GM12878 (cell line): ENCODE results near the gene CNTNAP2. TPM values are rescaled to one million over a fixed set of nuclear protein-coding genes. Genes with fewer than 3 reads are reported as not detected.

Experiments
- ATAC-seq: fragments of 200-7000 bp; cut with Tn5 transposase; 3 replicates; pipeline ENCODE4 v1.9.1; 2020; ENCODE audit warnings: mild to moderate bottlenecking, moderate library complexity
- BruUV-seq: library from RNA; stranded (reverse); fragments of 400-500 nt; replicated peaks from 2 replicates; lab custom pipeline; 2021; lab: Mats Ljungman, UMichigan
- CTCF ChIA-PET: fragments of 300-600 bp; sonication (Branson Sonifier 250); formaldehyde crosslinking; extraction: SDS; loops from one replicate; lab custom pipeline; 2021; ENCODE audit warnings: inconsistent platforms; lab: Yijun Ruan, JAX
- POLR2A ChIA-PET: fragments of 350-600 bp; formaldehyde crosslinking; extraction: SDS; loops from one replicate; lab custom pipeline; 2021; ENCODE audit warnings: inconsistent platforms; lab: Charles Lee
- RAD21 ChIA-PET: fragments of 300-600 bp; sonication (Branson Sonifier 250); formaldehyde crosslinking; loops from one replicate; lab custom pipeline; 2023; ENCODE audit warnings: antibody characterized with exemption; ENCODE audit not compliant: unreplicated experiment; lab: Charles Lee
- SMC1A ChIA-PET: fragments of 300-600 bp; sonication (Branson Sonifier 250); formaldehyde crosslinking; loops from one replicate; lab custom pipeline; 2023; ENCODE audit not compliant: unreplicated experiment, uncharacterized antibody; lab: Charles Lee
- DNase-seq: peaks from one replicate; pipeline ENCODE4 v3.0.0-alpha.2; 2011; ENCODE audit warnings: low read depth, low spot score
- FAIRE-seq: peaks from 3 replicates; lab custom pipeline; 2011; peaks lifted over from hg19 to GRCh38; lab: Jason Lieb, UNC
- H2AFZ ChIP-seq: 2 replicates; pipeline ENCODE4 v1.6.0; 2011; ENCODE audit warnings: low read depth, low read length, control low read depth; ENCODE audit not compliant: control insufficient read depth
- H3K27ac ChIP-seq: 2 replicates; pipeline ENCODE4 v1.5.1; 2011; ENCODE audit warnings: control low read depth; ENCODE audit not compliant: control insufficient read depth, insufficient read depth
- H3K27me3 ChIP-seq, 2 experiments: replicated peaks in 1 of 2; 2 replicates each; pipeline versions ENCODE4 v1.6.0 to v1.6.1; 2011; ENCODE audit warnings: low read length in 1 of 2; ENCODE audit not compliant: control insufficient read depth in 2 of 2, insufficient read depth in 2 of 2
- H3K36me3 ChIP-seq, 2 experiments: 2 replicates each; pipeline ENCODE4 v1.5.1; 2011; ENCODE audit warnings: low read length in 1 of 2; ENCODE audit not compliant: control insufficient read depth in 2 of 2, insufficient read depth in 2 of 2
- H3K4me1 ChIP-seq: 2 replicates; pipeline ENCODE4 v1.6.1; 2011; ENCODE audit warnings: mild to moderate bottlenecking, low read length, moderate library complexity, mixed read lengths; ENCODE audit not compliant: control insufficient read depth, insufficient read depth
- H3K4me2 ChIP-seq: 2 replicates; pipeline ENCODE4 v1.6.0; 2011; ENCODE audit warnings: control low read depth; ENCODE audit not compliant: control insufficient read depth, insufficient read depth
- H3K4me3 ChIP-seq: fragments of 200-600 bp; sonication (generic); 2 replicates; pipeline ENCODE4 v1.5.1; 2016
- H3K79me2 ChIP-seq: 2 replicates; pipeline ENCODE4 v1.6.0; 2011; ENCODE audit warnings: low read length; ENCODE audit not compliant: control insufficient read depth, insufficient read depth
- H3K9ac ChIP-seq: 2 replicates; pipeline ENCODE4 v1.8.0; 2011; ENCODE audit warnings: low read length, control low read depth, mixed read lengths; ENCODE audit not compliant: control insufficient read depth, insufficient read depth
- H3K9me3 ChIP-seq: replicated peaks from 3 replicates; pipeline ENCODE4 v1.5.1; 2011; ENCODE audit warnings: mild to moderate bottlenecking, low read length; ENCODE audit not compliant: control insufficient read depth, insufficient read depth
- H4K20me1 ChIP-seq: 2 replicates; pipeline ENCODE4 v1.6.0; 2011; ENCODE audit not compliant: control insufficient read depth, insufficient read depth
- ATF7 ChIP-seq: fragments of 450-650 bp; IDR thresholded peaks from 2 replicates; pipeline ENCODE4 v1.6.1; 2016; ENCODE audit warnings: low read depth, mild to moderate bottlenecking
- CHD1 ChIP-seq: IDR thresholded peaks from 2 replicates; pipeline ENCODE4 v1.6.1; 2012; ENCODE audit warnings: low read depth, low read length, improper control_type of control experiment
- CREB1 ChIP-seq: IDR thresholded peaks from 2 replicates; pipeline ENCODE4 v1.6.1; 2012; ENCODE audit warnings: low read depth, mild to moderate bottlenecking, inconsistent platforms
- E2F8 ChIP-seq: fragments of 450-650 bp; IDR thresholded peaks from 2 replicates; pipeline ENCODE4 v1.6.1; 2018; ENCODE audit warnings: mild to moderate bottlenecking, low read depth, moderate library complexity; ENCODE audit not compliant: partially characterized antibody
- ETV6 ChIP-seq, 2 experiments: fragments of 450-650 bp in 1 of 2; IDR thresholded peaks in 1 of 2; conservative IDR thresholded peaks in 1 of 2; 2 replicates each; pipeline ENCODE4 v1.6.1; 2014; ENCODE audit warnings: antibody characterized with exemption in 1 of 2, borderline replicate concordance in 1 of 2, low read depth in 1 of 2, mild to moderate bottlenecking in 1 of 2, moderate library complexity in 1 of 2
- FOXK2 ChIP-seq: fragments of 450-650 bp; IDR thresholded peaks from 2 replicates; pipeline ENCODE4 v1.6.1; 2017; ENCODE audit warnings: mild to moderate bottlenecking, moderate library complexity
- FOXM1 ChIP-seq: IDR thresholded peaks from 2 replicates; pipeline ENCODE4 v1.6.1; 2012; ENCODE audit warnings: low read depth, mild to moderate bottlenecking, inconsistent platforms, low read length, moderate library complexity
- GABPA ChIP-seq: IDR thresholded peaks from 2 replicates; pipeline ENCODE4 v1.6.1; 2014; ENCODE audit warnings: antibody characterized with exemption, low read depth, mild to moderate bottlenecking, inconsistent platforms
- HDGF ChIP-seq: fragments of 450-650 bp; IDR thresholded peaks from 2 replicates; pipeline ENCODE4 v1.6.1; 2016; ENCODE audit warnings: antibody characterized with exemption
- IKZF1 ChIP-seq: fragments of 450-650 bp; conservative IDR thresholded peaks from 2 replicates; pipeline ENCODE4 v1.6.1; 2017; ENCODE audit warnings: antibody characterized with exemption, mild to moderate bottlenecking
- MTA3 ChIP-seq: IDR thresholded peaks from 2 replicates; pipeline ENCODE4 v1.6.1; 2012; ENCODE audit warnings: low read length, inconsistent platforms, borderline replicate concordance
- NR2C1 ChIP-seq: fragments of 450-650 bp; IDR thresholded peaks from 2 replicates; pipeline ENCODE4 v1.6.1; 2017; ENCODE audit warnings: antibody characterized with exemption, mild to moderate bottlenecking, moderate library complexity
- POLR2AphosphoS2 ChIP-seq: IDR thresholded peaks from 2 replicates; pipeline ENCODE4 v1.6.1; 2011; ENCODE audit warnings: low read depth, mild to moderate bottlenecking, low read length, improper control_type of control experiment, moderate library complexity
- SREBF1 ChIP-seq: IDR thresholded peaks from 2 replicates; pipeline ENCODE4 v1.6.1; 2012; ENCODE audit warnings: mild to moderate bottlenecking, low read length
- SRF ChIP-seq, 2 experiments: IDR thresholded peaks; 2 replicates each; pipeline ENCODE4 v1.6.1; 2011; ENCODE audit warnings: low read depth in 2 of 2, low read length in 2 of 2, mild to moderate bottlenecking in 1 of 2, moderate library complexity in 1 of 2
- TAF1 ChIP-seq: IDR thresholded peaks from 2 replicates; pipeline ENCODE4 v1.6.1; 2011; ENCODE audit warnings: mild to moderate bottlenecking, low read depth, low read length, borderline replicate concordance
- TCF3 ChIP-seq: IDR thresholded peaks from 2 replicates; pipeline ENCODE4 v1.6.1; 2012; ENCODE audit warnings: low read depth, mild to moderate bottlenecking, low read length, borderline replicate concordance; ENCODE audit not compliant: insufficient read depth
- TCF7 ChIP-seq: IDR thresholded peaks from 2 replicates; pipeline ENCODE4 v1.6.1; 2014; ENCODE audit warnings: antibody characterized with exemption, borderline replicate concordance
- ZNF217 ChIP-seq: fragments of 450-650 bp; IDR thresholded peaks from 2 replicates; pipeline ENCODE4 v1.6.1; 2017; ENCODE audit warnings: antibody characterized with exemption, mild to moderate bottlenecking
- WGBS: methylation state at CpG from one replicate; pipeline ENCODE4 v1.1.6; 2016; ENCODE audit warnings: low lambda C conversion rate; ENCODE audit not compliant: insufficient replicate concordance, insufficient coverage; ENCODE audit errors: missing lambda C conversion rate; 5-methylcytosine and 5-hydroxymethylcytosine counted together
- in situ Hi-C: fragments of 300-500 bp; cut with MboI; formaldehyde crosslinking; loops from 9 replicates; pipeline ENCODE4 v1.14.3; 2018; ENCODE audit warnings: mixed read lengths
- intact Hi-C: fragments of 100-400 bp; cut with micrococcal nuclease; formaldehyde crosslinking; loops from one replicate; pipeline ENCODE4 v1.14.2; 2022; ENCODE audit not compliant: unreplicated experiment
- polyA plus RNA-seq, 11 experiments: library from polyadenylated mRNA; depleted of rRNA in 4 of 11; unstranded in 6 of 11; stranded (reverse) in 5 of 11; fragments of >200 nt; fragmentation: Nextera tagmentation in 4 of 11; fragmentation: Illumina TruSeq in 1 of 11; extraction: Ambion mirVana in 4 of 11; extraction: Trizol in 1 of 11; gene quantifications; 1 replicate in 1 of 11; 2 replicates in 10 of 11; pipeline versions ENCODE4 v1.2.1 to v1.2.3, GENCODE V29; 2011 to 2016; ENCODE audit warnings: inconsistent platforms in 2 of 11, missing spikeins in 2 of 11, low read depth in 1 of 11
- total RNA-seq, 4 experiments: library from RNA; depleted of rRNA in 3 of 4; stranded (reverse); fragments of >200 nt in 3 of 4; fragmentation: Illumina TruSeq in 1 of 4; extraction: Trizol in 1 of 4; gene quantifications; 2 replicates each; pipeline versions ENCODE4 v1.2.1 to v1.2.3, GENCODE V29; 2013 to 2021
- TF ChIP-seq, protein P1 (sequence below): fragments of 450-650 bp; IDR thresholded peaks from 2 replicates; pipeline ENCODE4 v1.6.1; 2017; ENCODE audit warnings: mild to moderate bottlenecking, moderate library complexity

Gene CNTNAP2
- total and polyA plus RNA-seq, 10 of the 15 experiments (the other 5 are each of a cell fraction or from before 2014, with no cell fraction given), result 0.03 to 0.08 (median 0.03) TPM; not detected in 7

GRCh38 chr7:148408307-148408706, 2291.7 kb downstream of the CNTNAP2 start:
- no peak for DNase-seq
- no peak overlapping the region for H3K4me2 ChIP-seq
- ChIA-PET SMC1A (no interaction called here), CTCF (no interaction called here), POLR2A (no interaction called here), RAD21 (interaction anchor here (0.6 kb wide), 1 partner anchor 583 kb away, joined by 3 read pairs; no protein-coding TSS in a partner anchor)
- TF ChIP-seq POLR2AphosphoS2 (no peak), TAF1 (no peak), FOXM1 (no peak), FOXK2 (no peak), CHD1 (no peak), E2F8 (no peak), ZNF217 (no peak), IKZF1 (no peak), TCF7 (no peak), ETV6 (conservative IDR thresholded peaks at IDR 0.05 in 1 of 2, IDR thresholded peaks at IDR 0.05 in 1 of 2; ENCODE audit: borderline replicate concordance in 1 of 2, low read depth in 1 of 2) (no peak), SREBF1 (no peak), TCF3 (no peak), ATF7 (no peak), HDGF (no peak), GABPA (no peak), SRF (IDR thresholded peaks at IDR 0.05; ENCODE audit: low read depth in 2 of 2, low read length in 2 of 2) (no peak), NR2C1 (no peak), MTA3 (no peak), CREB1 (no peak)
- TF ChIP-seq, protein P1, sequence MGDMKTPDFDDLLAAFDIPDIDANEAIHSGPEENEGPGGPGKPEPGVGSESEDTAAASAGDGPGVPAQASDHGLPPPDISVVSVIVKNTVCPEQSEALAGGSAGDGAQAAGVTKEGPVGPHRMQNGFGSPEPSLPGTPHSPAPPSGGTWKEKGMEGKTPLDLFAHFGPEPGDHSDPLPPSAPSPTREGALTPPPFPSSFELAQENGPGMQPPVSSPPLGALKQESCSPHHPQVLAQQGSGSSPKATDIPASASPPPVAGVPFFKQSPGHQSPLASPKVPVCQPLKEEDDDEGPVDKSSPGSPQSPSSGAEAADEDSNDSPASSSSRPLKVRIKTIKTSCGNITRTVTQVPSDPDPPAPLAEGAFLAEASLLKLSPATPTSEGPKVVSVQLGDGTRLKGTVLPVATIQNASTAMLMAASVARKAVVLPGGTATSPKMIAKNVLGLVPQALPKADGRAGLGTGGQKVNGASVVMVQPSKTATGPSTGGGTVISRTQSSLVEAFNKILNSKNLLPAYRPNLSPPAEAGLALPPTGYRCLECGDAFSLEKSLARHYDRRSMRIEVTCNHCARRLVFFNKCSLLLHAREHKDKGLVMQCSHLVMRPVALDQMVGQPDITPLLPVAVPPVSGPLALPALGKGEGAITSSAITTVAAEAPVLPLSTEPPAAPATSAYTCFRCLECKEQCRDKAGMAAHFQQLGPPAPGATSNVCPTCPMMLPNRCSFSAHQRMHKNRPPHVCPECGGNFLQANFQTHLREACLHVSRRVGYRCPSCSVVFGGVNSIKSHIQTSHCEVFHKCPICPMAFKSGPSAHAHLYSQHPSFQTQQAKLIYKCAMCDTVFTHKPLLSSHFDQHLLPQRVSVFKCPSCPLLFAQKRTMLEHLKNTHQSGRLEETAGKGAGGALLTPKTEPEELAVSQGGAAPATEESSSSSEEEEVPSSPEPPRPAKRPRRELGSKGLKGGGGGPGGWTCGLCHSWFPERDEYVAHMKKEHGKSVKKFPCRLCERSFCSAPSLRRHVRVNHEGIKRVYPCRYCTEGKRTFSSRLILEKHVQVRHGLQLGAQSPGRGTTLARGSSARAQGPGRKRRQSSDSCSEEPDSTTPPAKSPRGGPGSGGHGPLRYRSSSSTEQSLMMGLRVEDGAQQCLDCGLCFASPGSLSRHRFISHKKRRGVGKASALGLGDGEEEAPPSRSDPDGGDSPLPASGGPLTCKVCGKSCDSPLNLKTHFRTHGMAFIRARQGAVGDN, result no peak
- no peaks in the 10 kb centered on the region for H3K36me3 ChIP-seq
- no peaks in the 10 kb centered on the region for H3K27me3 ChIP-seq
- FAIRE-seq, result no peak
- in situ Hi-C loops, result no loop called here
- no peak overlapping the region for H3K9ac ChIP-seq
- no peak overlapping the region for H2AFZ ChIP-seq
- no peaks in the 10 kb centered on the region for H4K20me1 ChIP-seq
- intact Hi-C loops, result no loop called here
- H3K79me2 ChIP-seq, result no peaks in the 10 kb centered on the region
- no TSS peak for BruUV-seq
- H3K27ac ChIP-seq, result no peak overlapping the region
- 39% methylated on average over 2 of the region's 2 CpGs for WGBS
- H3K4me1 ChIP-seq, result no peaks in the 10 kb centered on the region
- no peaks in the 10 kb centered on the region for H3K9me3 ChIP-seq
- ATAC-seq, result no peak
- no peak overlapping the region for H3K4me3 ChIP-seq
